Nephron (organoid): ENCODE data around the gene JMJD4.

Source experiments
- H3K27ac Mint-ChIP-seq, 3 experiments: 2 replicates each; pipeline ENCODE4 v1.8.0; 2020; ENCODE audit warnings: mixed read lengths in 3 of 3, mild to moderate bottlenecking in 2 of 3, moderate library complexity in 1 of 3
- H3K27me3 Mint-ChIP-seq: 2 replicates; pipeline ENCODE4 v1.8.0; 2021; ENCODE audit warnings: low read depth, mild to moderate bottlenecking, moderate library complexity, mixed read lengths
- H3K36me3 Mint-ChIP-seq: 2 replicates; pipeline ENCODE4 v1.8.0; 2020; ENCODE audit warnings: low read depth, mixed read lengths
- H3K4me1 Mint-ChIP-seq: 2 replicates; pipeline ENCODE4 v1.8.0; 2020; ENCODE audit warnings: mixed read lengths
- H3K4me3 Mint-ChIP-seq, 3 experiments: 2 replicates each; pipeline ENCODE4 v1.8.0; 2020; ENCODE audit warnings: mild to moderate bottlenecking in 3 of 3, mixed read lengths in 3 of 3, moderate library complexity in 2 of 3
- H3K9me3 Mint-ChIP-seq: 2 replicates; pipeline ENCODE4 v1.8.0; 2020; ENCODE audit warnings: mixed read lengths
- TF ChIP-seq, protein P1 (sequence below), 3 experiments: fragments of 200-600 bp; sonication (generic); IDR thresholded peaks; one replicate each; pipeline ENCODE4 v1.5.0; 2021; ENCODE audit warnings: antibody characterized with exemption in 3 of 3; ENCODE audit not compliant: unreplicated experiment in 3 of 3

Gene JMJD4, protein sequence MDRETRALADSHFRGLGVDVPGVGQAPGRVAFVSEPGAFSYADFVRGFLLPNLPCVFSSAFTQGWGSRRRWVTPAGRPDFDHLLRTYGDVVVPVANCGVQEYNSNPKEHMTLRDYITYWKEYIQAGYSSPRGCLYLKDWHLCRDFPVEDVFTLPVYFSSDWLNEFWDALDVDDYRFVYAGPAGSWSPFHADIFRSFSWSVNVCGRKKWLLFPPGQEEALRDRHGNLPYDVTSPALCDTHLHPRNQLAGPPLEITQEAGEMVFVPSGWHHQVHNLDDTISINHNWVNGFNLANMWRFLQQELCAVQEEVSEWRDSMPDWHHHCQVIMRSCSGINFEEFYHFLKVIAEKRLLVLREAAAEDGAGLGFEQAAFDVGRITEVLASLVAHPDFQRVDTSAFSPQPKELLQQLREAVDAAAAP

DNA sequence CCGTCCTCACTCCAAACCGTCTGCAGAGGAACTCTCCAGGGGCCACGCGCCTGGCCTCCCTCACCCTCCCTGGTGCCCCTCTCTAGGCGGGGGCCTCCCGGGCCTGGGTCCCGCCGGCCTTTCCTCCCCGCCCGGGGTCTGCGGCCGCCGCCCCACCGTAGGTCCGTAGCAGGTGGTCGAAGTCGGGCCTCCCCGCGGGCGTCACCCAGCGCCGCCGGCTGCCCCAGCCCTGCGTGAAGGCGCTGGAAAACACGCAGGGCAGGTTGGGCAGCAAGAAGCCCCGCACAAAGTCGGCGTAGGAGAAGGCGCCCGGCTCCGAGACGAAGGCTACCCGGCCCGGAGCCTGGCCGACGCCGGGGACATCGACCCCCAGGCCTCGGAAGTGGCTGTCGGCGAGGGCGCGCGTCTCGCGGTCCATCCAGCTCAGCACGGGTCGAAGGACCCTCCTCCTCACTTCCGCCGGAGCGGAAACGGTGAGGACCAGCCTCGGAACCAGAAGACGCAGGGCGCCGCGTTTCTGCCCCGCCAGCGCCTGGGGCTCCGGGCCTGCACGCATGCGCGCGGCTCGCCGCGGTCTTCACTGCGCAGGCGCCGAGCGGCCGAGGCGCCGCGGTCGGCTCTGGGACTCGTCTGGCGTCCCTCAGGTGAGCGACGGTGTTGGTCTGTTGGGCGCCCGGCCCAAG lies at the start of gene JMJD4, which contains the start of gene SNAP47:
Gene JMJD4, minus strand, starts transcription at position 447 of the 683 bp plus-strand sequence. Its CDS starts 29 bp downstream, at position 418.
Gene SNAP47, plus strand, starts transcription at position 580 of the 683 bp plus-strand sequence. CDS start 12,302 bp downstream, outside the sequence.
- Mint-ChIP-seq H3K27me3 (no peaks in the 10 kb centered on the region), H3K9me3 (no peaks in the 10 kb centered on the region), H3K4me1 (peaks cover 16% of the 10 kb centered on the region), H3K4me3 (peak within 1 kb of the TSS; percentile 94 to 99 (median 95)), H3K27ac (peak within 1 kb of the TSS; percentile 37 to 81 (median 67)), H3K36me3 (no peaks in the 10 kb centered on the region)
- TF ChIP-seq, protein P1, sequence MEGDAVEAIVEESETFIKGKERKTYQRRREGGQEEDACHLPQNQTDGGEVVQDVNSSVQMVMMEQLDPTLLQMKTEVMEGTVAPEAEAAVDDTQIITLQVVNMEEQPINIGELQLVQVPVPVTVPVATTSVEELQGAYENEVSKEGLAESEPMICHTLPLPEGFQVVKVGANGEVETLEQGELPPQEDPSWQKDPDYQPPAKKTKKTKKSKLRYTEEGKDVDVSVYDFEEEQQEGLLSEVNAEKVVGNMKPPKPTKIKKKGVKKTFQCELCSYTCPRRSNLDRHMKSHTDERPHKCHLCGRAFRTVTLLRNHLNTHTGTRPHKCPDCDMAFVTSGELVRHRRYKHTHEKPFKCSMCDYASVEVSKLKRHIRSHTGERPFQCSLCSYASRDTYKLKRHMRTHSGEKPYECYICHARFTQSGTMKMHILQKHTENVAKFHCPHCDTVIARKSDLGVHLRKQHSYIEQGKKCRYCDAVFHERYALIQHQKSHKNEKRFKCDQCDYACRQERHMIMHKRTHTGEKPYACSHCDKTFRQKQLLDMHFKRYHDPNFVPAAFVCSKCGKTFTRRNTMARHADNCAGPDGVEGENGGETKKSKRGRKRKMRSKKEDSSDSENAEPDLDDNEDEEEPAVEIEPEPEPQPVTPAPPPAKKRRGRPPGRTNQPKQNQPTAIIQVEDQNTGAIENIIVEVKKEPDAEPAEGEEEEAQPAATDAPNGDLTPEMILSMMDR (IDR thresholded peaks at IDR 0.05; ENCODE audit: unreplicated experiment in 3 of 3) = no peak

DNA sequence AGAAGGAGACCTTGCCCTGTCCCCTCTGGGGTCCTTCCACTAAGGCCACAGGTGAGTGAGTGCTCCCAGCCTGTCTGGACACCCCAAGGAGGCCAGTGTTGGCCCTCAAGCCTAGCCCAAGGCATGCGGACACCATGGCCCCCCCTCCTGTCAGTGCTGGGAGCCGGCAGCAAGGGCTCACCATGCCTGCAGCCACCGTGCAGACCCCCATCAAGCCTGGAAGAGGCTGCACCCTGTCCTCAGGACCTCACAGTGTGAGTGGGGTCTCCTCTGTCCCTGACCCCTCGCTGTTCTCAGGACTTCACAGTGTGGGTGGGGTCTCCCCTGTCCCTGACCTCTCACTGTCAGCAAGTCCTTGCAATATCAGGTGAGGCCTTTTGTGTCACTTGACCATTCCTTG lies 47.1 kb upstream of the JMJD4 start:
- Mint-ChIP-seq H3K4me1 (peaks cover 10% of the 10 kb centered on the region), H3K27ac (no peak overlapping the region), H3K27me3 (peaks cover 13% of the 10 kb centered on the region), H3K4me3 (no peak overlapping the region), H3K36me3 (peaks cover 18% of the 10 kb centered on the region), H3K9me3 (no peaks in the 10 kb centered on the region)
- TF ChIP-seq, protein P1 (IDR thresholded peaks at IDR 0.05; ENCODE audit: unreplicated experiment in 3 of 3) = no peak

DNA sequence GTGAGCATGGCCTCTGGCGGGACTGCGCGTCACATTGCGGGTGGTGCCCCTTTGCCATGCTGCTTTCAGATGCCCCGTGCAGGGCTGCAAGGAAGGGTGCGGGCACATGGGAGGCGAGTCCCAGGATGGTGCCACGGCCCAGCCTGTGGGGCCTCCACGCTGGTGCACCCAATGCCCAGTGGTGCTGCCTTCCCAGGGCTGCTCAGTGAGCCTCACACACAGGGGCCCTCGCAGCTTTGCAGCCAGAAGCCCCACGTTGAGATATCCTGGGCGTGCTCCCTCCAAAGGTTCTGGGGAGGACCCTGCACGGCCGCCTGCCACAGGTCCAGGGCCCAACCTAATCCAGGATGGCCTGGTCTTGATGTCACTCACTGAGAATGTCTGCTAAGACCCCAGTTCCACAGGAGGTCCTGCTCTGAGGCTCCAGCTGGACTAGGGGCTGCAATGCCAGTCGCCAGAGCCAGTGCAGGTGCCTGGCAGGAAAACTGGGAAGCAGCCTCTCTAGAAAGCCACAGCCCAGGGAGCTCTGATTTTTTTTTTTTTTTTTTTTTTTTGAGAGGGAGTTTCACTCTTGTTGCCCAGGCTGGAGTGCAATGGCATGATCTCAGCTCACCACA lies 46.3 kb upstream of the JMJD4 start:
- Mint-ChIP-seq H3K27ac (no peak overlapping the region), H3K36me3 (peaks cover 18% of the 10 kb centered on the region), H3K4me1 (peaks cover 11% of the 10 kb centered on the region), H3K9me3 (no peaks in the 10 kb centered on the region), H3K4me3 (no peak overlapping the region), H3K27me3 (peaks cover 7% of the 10 kb centered on the region)
- TF ChIP-seq, protein P1 (IDR thresholded peaks at IDR 0.05; ENCODE audit: unreplicated experiment in 3 of 3) = no peak

DNA sequence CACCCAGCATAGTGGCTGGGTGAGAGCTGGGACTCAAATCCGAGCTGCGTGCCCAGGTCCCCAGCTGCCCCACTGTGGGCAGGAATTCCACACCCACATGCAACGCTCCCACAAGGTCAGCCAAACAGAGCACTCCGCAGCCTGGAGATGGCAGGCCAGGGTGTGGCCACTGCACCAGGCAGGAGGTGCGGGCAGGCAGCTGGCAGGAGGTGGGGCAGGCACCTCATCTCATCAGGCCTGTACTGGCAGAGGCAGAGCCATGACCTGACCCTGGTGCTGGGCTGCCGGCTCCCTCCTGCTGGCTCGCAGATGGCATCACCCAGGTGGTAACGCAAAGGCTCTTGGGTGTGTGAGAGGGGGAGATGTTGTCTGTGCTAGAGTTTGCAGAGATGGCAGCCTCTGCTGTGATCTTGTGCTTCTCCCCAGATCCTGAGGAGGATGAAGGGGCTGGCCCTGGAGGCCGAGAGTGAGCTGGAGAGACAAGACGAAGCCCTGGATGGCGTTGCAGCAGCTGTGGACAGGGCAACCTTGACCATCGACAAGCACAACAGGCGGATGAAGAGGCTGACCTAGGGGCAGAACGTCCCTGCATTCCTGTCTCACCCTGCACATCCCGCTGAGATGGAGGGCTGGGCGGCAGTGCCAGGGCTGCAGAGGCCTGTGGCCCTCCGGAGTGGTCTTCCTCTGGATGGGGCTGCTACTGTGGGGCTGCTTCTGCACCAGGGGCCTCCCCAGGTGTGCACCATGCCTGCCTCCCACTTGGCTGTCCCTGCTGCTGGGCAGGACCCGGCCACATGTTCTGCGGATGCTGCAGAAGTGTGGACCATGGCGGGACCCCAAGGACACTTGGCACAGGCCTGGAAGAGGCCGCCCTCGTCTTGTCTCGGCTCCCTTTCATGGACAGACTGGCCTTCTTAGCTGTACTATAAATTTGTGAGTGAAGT lies 45.3 kb upstream of the JMJD4 start:
- peaks cover 18% of the 10 kb centered on the region for H3K36me3 Mint-ChIP-seq
- H3K27ac Mint-ChIP-seq = no peak overlapping the region
- H3K27me3 Mint-ChIP-seq = no peaks in the 10 kb centered on the region
- no peak overlapping the region for H3K4me3 Mint-ChIP-seq
- TF ChIP-seq, protein P1 (IDR thresholded peaks at IDR 0.05; ENCODE audit: unreplicated experiment in 3 of 3) = no peak
- H3K9me3 Mint-ChIP-seq = no peaks in the 10 kb centered on the region
- peaks cover 16% of the 10 kb centered on the region for H3K4me1 Mint-ChIP-seq

DNA sequence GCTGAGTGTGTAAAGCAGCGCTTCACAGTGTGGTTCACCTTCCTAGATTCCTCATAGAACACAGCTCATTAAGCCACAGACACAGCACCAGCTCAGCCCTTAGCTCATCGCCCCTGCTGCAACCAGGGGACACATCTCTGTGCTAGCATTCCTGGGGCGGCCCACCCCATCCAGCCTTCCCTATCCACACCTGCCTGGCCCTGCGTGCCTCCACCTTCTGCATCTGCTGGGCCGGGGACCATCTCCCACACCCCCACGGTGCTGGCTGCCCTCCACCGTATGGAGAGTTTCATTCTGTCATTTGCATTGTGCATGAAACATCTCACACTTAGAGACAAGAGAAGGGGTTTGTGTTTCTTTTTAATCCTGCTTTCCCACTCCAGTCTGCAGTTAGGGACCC lies 44.6 kb upstream of the JMJD4 start:
- H3K36me3 Mint-ChIP-seq = peaks cover 18% of the 10 kb centered on the region
- TF ChIP-seq, protein P1 (IDR thresholded peaks at IDR 0.05; ENCODE audit: unreplicated experiment in 3 of 3) = no peak
- no peak overlapping the region for H3K27ac Mint-ChIP-seq
- peaks cover 23% of the 10 kb centered on the region for H3K4me1 Mint-ChIP-seq
- no peaks in the 10 kb centered on the region for H3K9me3 Mint-ChIP-seq
- H3K27me3 Mint-ChIP-seq = no peaks in the 10 kb centered on the region
- H3K4me3 Mint-ChIP-seq = no peak overlapping the region
